NCI-H1417 (cell line): Measurements from ENCODE around the gene RBPJL.

ENCODE experiments used
- DNase-seq, 3 experiments: peaks; one replicate each; lab custom pipeline; 2025; lab: John Stamatoyannopoulos, UW

Gene RBPJL

GRCh38 chr20:45359406-45360148 is 52.9 kb downstream of the RBPJL start:
- no peak for DNase-seq

GRCh38 chr20:45361793-45362192 is 55.2 kb downstream of the RBPJL start:
- DNase-seq: no peak

- DNase-seq: peak; percentile 98 to 100 (median 99)
Measured at GRCh38 chr20:45362804-45363610, 56.4 kb downstream of the RBPJL start, which contains the start of gene SYS1. Gene SYS1, plus strand, starts transcription at chr20:45363156. Its CDS starts 376 bp downstream, at chr20:45363532.

GRCh38 chr20:45363611-45364492 is 57.2 kb downstream of the RBPJL start:
- no peak for DNase-seq

- DNase-seq: no peak
Measured at GRCh38 chr20:45365444-45365970, 58.9 kb downstream of the RBPJL start.

GRCh38 chr20:45366192-45366591 is 59.6 kb downstream of the RBPJL start:
- DNase-seq: no peak

- no peak for DNase-seq
Measured at GRCh38 chr20:45366631-45367030, 60.0 kb downstream of the RBPJL start.

- no peak for DNase-seq
Measured at GRCh38 chr20:45367126-45367525, 60.5 kb downstream of the RBPJL start.
